SU-DHL-6 (cell line): ENCODE measurements around the gene CD274.

Experiments used
- H2AFZ ChIP-seq: fragments of 200-600 bp; sonication (generic); 2 replicates; pipeline ENCODE4 v1.6.1; 2014; ENCODE audit warnings: low read depth, mild to moderate bottlenecking, moderate library complexity, mixed read lengths, antibody characterized with exemption, low read length; ENCODE audit not compliant: severe bottlenecking
- H3F3A ChIP-seq: fragments of 200-600 bp; shearing (Covaris generic); 2 replicates; pipeline ENCODE4 v1.6.0; 2016; ENCODE audit warnings: antibody characterized with exemption, mild to moderate bottlenecking; ENCODE audit not compliant: insufficient read depth
- H3K27ac ChIP-seq: fragments of 200-600 bp; sonication (generic); 2 replicates; pipeline ENCODE4 v1.5.1; 2016; ENCODE audit warnings: low read depth, mild to moderate bottlenecking, low read length, moderate library complexity, mixed read lengths
- H3K27me3 ChIP-seq: fragments of 200-600 bp; sonication (generic), shearing (Covaris generic); 2 replicates; pipeline ENCODE4 v1.6.0; 2014; ENCODE audit warnings: mild to moderate bottlenecking, low read length
- H3K36me3 ChIP-seq: fragments of 200-600 bp; sonication (generic); 2 replicates; pipeline ENCODE4 v1.6.1; 2014; ENCODE audit warnings: mild to moderate bottlenecking, low read length, mixed read lengths
- H3K4me2 ChIP-seq: fragments of 300-600, 200-600 bp; shearing (Covaris generic), sonication (generic); 2 replicates; pipeline ENCODE4 v1.6.0; 2014; ENCODE audit warnings: low read length, low read depth, mild to moderate bottlenecking; ENCODE audit not compliant: poor library complexity, severe bottlenecking
- H3K4me3 ChIP-seq: fragments of 200-600 bp; sonication (generic); 2 replicates; pipeline ENCODE4 v1.5.1; 2014; ENCODE audit warnings: antibody characterized with exemption, low read length, mild to moderate bottlenecking, mixed read lengths; ENCODE audit not compliant: insufficient read depth, poor library complexity, severe bottlenecking
- H3K79me2 ChIP-seq: fragments of 200-600 bp; sonication (generic); 2 replicates; pipeline ENCODE4 v1.6.1; 2014; ENCODE audit warnings: mild to moderate bottlenecking, low read length, moderate library complexity; ENCODE audit not compliant: insufficient read depth
- H3K9ac ChIP-seq: fragments of 200-600 bp; sonication (generic); 2 replicates; pipeline ENCODE4 v1.7.0; 2014; ENCODE audit warnings: mild to moderate bottlenecking, low read length
- H3K9me2 ChIP-seq: fragments of 200-600 bp; sonication (generic); replicated peaks from 2 replicates; pipeline ENCODE4 v1.6.1; 2014; ENCODE audit warnings: low read length; ENCODE audit not compliant: insufficient read depth
- H3K9me3 ChIP-seq: fragments of 200-600 bp; sonication (generic); 2 replicates; pipeline ENCODE4 v1.6.1; 2014; ENCODE audit warnings: low read length, mixed read lengths; ENCODE audit not compliant: insufficient read depth
- H4K20me1 ChIP-seq: fragments of 200-600 bp; sonication (generic); 2 replicates; pipeline ENCODE4 v1.6.1; 2014; ENCODE audit warnings: low read depth, mild to moderate bottlenecking, antibody characterized with exemption, low read length, moderate library complexity, mixed read lengths
- EZH2phosphoT487 ChIP-seq: fragments of 200-600 bp; sonication (generic), shearing (Covaris generic); conservative IDR thresholded peaks from 2 replicates; pipeline ENCODE4 v1.6.1; 2018; ENCODE audit warnings: mild to moderate bottlenecking, antibody characterized with exemption, low read length, moderate library complexity, mixed read lengths
- TF ChIP-seq, protein P1 (sequence below): fragments of 200-600 bp; sonication (generic); IDR thresholded peaks from one replicate; pipeline ENCODE4 v1.5.1; 2017; ENCODE audit warnings: antibody characterized with exemption, mild to moderate bottlenecking, low read length, moderate library complexity; ENCODE audit not compliant: insufficient read depth, poor library complexity, severe bottlenecking

The CD274 gene

DNA sequence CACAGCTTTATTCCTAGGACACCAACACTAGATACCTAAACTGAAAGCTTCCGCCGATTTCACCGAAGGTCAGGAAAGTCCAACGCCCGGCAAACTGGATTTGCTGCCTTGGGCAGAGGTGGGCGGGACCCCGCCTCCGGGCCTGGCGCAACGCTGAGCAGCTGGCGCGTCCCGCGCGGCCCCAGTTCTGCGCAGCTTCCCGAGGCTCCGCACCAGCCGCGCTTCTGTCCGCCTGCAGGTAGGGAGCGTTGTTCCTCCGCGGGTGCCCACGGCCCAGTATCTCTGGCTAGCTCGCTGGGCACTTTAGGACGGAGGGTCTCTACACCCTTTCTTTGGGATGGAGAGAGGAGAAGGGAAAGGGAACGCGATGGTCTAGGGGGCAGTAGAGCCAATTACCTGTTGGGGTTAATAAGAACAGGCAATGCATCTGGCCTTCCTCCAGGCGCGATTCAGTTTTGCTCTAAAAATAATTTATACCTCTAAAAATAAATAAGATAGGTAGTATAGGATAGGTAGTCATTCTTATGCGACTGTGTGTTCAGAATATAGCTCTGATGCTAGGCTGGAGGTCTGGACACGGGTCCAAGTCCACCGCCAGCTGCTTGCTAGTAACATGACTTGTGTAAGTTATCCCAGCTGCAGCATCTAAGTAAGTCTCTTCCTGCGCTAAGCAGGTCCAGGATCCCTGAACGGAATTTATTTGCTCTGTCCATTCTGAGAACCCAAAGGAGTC is at the start of gene CD274:
TSS of gene CD274 (plus strand) at position 184 of the 733 bp plus-strand sequence. CDS start 5,572 bp downstream, outside the sequence.
- Histone ChIP-seq H3K9me3 (no peaks in the 10 kb centered on the region), H2AFZ (peak within 1 kb of the TSS; percentile 81), H3K9me2 (no peaks in the 10 kb centered on the region), H3K27me3 (no peaks in the 10 kb centered on the region), H3K36me3 (no peaks in the 10 kb centered on the region), H4K20me1 (no peaks in the 10 kb centered on the region), H3K4me3 (peak within 1 kb of the TSS; percentile 65), H3K79me2 (no peaks in the 10 kb centered on the region), H3K4me2 (peak within 1 kb of the TSS; percentile 82), H3K9ac (peak within 1 kb of the TSS; percentile 33), H3K27ac (no peak within 1 kb of the TSS), H3F3A (peaks cover 3% of the 10 kb centered on the region; the same call in 1 of the 2 replicates)
- TF ChIP-seq, protein P1, sequence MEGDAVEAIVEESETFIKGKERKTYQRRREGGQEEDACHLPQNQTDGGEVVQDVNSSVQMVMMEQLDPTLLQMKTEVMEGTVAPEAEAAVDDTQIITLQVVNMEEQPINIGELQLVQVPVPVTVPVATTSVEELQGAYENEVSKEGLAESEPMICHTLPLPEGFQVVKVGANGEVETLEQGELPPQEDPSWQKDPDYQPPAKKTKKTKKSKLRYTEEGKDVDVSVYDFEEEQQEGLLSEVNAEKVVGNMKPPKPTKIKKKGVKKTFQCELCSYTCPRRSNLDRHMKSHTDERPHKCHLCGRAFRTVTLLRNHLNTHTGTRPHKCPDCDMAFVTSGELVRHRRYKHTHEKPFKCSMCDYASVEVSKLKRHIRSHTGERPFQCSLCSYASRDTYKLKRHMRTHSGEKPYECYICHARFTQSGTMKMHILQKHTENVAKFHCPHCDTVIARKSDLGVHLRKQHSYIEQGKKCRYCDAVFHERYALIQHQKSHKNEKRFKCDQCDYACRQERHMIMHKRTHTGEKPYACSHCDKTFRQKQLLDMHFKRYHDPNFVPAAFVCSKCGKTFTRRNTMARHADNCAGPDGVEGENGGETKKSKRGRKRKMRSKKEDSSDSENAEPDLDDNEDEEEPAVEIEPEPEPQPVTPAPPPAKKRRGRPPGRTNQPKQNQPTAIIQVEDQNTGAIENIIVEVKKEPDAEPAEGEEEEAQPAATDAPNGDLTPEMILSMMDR: peak; percentile 84
- no peak for TF ChIP-seq EZH2phosphoT487

DNA sequence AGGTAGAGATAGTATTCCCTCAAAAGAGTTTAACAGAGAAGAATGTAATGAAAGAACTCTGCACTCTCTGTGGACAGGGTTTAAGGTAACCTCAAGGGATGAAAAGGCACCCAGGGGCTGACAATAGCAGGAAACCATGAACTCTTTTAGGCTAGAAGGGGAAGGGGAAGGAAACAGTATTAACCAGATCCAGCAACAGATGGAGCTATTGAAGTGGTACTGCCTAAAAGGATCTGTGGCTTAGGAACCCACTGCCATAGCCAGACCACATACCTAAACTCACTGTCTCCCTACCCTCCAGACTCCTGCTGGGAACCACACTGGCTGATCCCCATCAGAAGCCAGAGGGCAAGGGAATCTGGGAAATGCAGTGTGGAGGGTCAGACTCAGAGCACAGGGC is 48.1 kb upstream of the CD274 start:
- no peak overlapping the region for H3K27ac ChIP-seq
- H3K9me3 ChIP-seq: no peaks in the 10 kb centered on the region
- no peaks in the 10 kb centered on the region for H3K9me2 ChIP-seq
- H3F3A ChIP-seq: no peaks in the 10 kb centered on the region
- no peaks in the 10 kb centered on the region for H3K79me2 ChIP-seq
- H2AFZ ChIP-seq: no peak overlapping the region
- no peak overlapping the region for H3K9ac ChIP-seq
- no peak overlapping the region for H3K4me2 ChIP-seq
- no peaks in the 10 kb centered on the region for H3K27me3 ChIP-seq
- no peak overlapping the region for H3K4me3 ChIP-seq
- H3K36me3 ChIP-seq: no peaks in the 10 kb centered on the region
- TF ChIP-seq, protein P1: no peak
- TF ChIP-seq EZH2phosphoT487: no peak
- no peaks in the 10 kb centered on the region for H4K20me1 ChIP-seq

DNA sequence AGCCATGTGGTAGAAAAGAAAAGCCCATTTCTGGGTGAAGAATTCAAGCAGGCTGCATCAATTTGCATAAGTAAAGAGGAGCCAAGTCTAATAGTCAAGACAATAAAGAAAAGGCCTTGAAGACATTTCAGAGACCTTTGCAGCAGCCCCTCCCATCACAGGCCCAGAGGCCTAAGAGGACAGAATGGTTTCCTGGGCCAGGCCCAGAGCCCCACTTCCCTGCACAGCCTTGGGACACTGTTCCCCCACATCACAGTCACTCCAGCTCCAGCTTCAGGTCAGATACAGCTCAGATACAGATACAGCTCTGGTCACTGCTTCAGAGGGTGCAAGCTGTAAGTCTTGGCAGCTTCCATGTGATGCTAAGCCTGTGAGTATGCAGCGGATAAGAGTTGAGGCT is 41.7 kb upstream of the CD274 start:
- Histone ChIP-seq H3K79me2 (no peaks in the 10 kb centered on the region), H3F3A (no peaks in the 10 kb centered on the region), H3K36me3 (no peaks in the 10 kb centered on the region), H3K9ac (no peak overlapping the region), H3K27ac (no peak overlapping the region), H3K27me3 (no peaks in the 10 kb centered on the region), H3K9me3 (peaks cover 23% of the 10 kb centered on the region; the same call in 1 of the 2 replicates), H4K20me1 (no peaks in the 10 kb centered on the region), H3K4me2 (no peak overlapping the region), H2AFZ (no peak overlapping the region), H3K4me3 (no peak overlapping the region), H3K9me2 (no peaks in the 10 kb centered on the region)
- TF ChIP-seq EZH2phosphoT487: no peak
- TF ChIP-seq, protein P1: no peak
